ENCODE data around the gene ATP23. TPM values are rescaled to one million over a fixed set of nuclear protein-coding genes. Genes with fewer than 3 reads are reported as not detected.

The ATP23 gene
- total and polyA plus RNA-seq, 12 donors: 2.8 to 11.3 (median 6.8) TPM

DNA sequence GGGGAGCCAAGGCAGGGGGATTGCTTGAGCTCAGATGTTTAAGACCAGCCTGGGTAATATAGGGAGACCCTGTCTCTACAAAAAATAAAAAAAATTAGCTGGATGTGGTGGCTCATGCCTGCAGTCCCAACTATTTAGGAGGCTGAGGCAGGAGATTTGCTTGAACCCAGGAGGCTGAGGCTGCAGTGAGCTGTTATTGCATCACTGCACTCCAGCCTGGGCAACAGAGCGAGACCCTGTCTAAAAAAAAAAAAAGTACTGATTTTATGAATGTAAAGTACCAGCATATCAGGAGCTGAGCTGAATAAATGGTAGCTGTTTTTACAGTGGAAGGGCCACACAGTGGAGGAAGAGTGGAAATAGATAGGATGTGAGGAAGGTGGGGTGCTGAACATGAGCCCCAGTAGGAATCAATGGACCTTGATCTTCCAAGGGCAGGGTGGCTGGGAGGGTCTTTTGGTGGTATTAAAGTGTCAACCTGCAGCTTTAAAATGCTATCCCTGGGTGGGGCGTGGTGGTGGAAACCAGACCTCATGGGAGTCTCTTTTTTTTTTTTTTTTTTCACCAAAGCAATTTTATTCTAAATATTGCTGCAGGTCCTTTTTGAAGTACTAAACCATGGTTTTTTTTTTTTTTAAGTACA is 2.2 kb downstream of the ATP23 start:
- Histone ChIP-seq H3K27ac (no peak overlapping the region), H3K9me3 (no peaks in the 10 kb centered on the region), H3K4me3 (no peak overlapping the region), H3K4me1 (peaks cover 0 to 30% (median 8%) of the 10 kb centered on the region in 9 donors), H3K27me3 (no peaks in the 10 kb centered on the region), H3K36me3 (peaks cover 0 to 9% (median 0%) of the 10 kb centered on the region in 9 donors)
- 87 to 98% methylated on average over 2 of the region's 2 CpGs for WGBS, 2 donors
- TF ChIP-seq, protein P1, sequence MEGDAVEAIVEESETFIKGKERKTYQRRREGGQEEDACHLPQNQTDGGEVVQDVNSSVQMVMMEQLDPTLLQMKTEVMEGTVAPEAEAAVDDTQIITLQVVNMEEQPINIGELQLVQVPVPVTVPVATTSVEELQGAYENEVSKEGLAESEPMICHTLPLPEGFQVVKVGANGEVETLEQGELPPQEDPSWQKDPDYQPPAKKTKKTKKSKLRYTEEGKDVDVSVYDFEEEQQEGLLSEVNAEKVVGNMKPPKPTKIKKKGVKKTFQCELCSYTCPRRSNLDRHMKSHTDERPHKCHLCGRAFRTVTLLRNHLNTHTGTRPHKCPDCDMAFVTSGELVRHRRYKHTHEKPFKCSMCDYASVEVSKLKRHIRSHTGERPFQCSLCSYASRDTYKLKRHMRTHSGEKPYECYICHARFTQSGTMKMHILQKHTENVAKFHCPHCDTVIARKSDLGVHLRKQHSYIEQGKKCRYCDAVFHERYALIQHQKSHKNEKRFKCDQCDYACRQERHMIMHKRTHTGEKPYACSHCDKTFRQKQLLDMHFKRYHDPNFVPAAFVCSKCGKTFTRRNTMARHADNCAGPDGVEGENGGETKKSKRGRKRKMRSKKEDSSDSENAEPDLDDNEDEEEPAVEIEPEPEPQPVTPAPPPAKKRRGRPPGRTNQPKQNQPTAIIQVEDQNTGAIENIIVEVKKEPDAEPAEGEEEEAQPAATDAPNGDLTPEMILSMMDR (IDR thresholded peaks at IDR 0.05): no peak
- ATAC-seq: no peak
- no peak for DNase-seq
- intact Hi-C loops (cut with DNase I): no loop called here

DNA sequence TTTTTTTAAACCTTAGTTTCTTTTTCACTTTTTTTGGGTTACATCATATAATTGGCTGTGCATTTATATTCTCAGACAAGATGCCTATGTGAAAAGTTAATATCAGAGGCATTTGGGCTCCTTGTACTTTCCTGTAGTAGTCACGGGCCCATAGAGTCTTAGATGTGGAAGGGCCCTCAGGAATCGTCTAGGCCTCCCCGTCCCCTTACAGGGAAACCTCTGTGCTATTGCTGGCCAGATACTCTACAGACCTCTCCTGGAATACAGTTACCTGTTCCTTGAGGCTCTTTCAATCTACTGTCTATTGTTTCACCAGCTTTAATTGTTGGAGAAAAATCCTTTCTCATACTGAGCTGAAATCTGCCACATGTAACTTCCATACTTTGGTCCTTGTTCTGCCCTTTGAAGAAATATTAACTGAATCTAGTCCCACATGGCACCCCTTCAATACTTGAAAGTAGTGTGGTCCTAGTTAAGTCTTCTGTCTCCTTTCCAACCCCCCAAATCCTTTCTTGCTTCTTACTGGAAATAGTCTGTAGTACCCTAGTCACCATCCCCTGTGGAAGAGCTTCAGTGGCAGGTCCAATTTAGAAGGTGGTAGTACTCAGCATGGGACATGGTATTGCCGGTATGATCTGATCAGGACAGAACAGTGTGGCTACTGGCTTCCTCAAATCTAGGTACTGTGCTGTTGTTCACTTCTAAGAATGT is 3.1 kb downstream of the ATP23 start:
- H3K4me1 ChIP-seq: peaks cover 0 to 30% (median 8%) of the 10 kb centered on the region in 9 donors
- no peak for DNase-seq
- peaks cover 0 to 12% (median 0%) of the 10 kb centered on the region in 9 donors for H3K36me3 ChIP-seq
- TF ChIP-seq, protein P1 (IDR thresholded peaks at IDR 0.05): no peak
- H3K27ac ChIP-seq: no peak overlapping the region
- no peak overlapping the region for H3K4me3 ChIP-seq
- intact Hi-C loops (cut with DNase I): no loop called here
- no peak for ATAC-seq
- 92 to 95% methylated on average over 4 of the region's 4 CpGs for WGBS, 2 donors
- no peaks in the 10 kb centered on the region for H3K27me3 ChIP-seq
- no peaks in the 10 kb centered on the region for H3K9me3 ChIP-seq

DNA sequence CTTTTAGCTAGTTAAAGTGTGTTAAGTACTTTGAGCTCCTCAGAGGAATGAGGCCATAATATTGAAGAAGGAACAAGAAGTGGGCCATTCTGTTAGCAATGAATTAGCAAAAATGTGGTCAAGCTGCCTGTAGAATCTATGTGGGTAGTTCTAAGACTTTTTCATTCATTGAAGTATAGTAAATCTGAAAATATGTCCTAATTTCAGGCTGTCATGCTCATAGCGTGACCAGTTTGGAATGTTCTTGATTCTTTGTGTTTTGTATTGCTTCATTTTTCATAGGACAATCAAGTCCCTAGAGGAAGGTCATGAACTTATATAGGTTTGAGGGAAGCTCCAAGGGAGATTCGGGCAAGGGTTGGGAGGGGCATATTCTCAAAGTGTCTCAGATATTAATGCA is 11.4 kb downstream of the ATP23 start:
- Histone ChIP-seq H3K9me3 (no peaks in the 10 kb centered on the region), H3K4me3 (no peak overlapping the region), H3K27me3 (no peaks in the 10 kb centered on the region), H3K27ac (no peak overlapping the region), H3K36me3 (peaks cover 0 to 68% (median 5%) of the 10 kb centered on the region in 9 donors), H3K4me1 (no peaks in the 10 kb centered on the region)
- intact Hi-C loops (cut with DNase I): no loop called here
- 94% methylated on average over 2 of the region's 2 CpGs for WGBS, 2 donors
- DNase-seq (no peak), ATAC-seq (no peak)
- TF ChIP-seq, protein P1 (IDR thresholded peaks at IDR 0.05): no peak

DNA sequence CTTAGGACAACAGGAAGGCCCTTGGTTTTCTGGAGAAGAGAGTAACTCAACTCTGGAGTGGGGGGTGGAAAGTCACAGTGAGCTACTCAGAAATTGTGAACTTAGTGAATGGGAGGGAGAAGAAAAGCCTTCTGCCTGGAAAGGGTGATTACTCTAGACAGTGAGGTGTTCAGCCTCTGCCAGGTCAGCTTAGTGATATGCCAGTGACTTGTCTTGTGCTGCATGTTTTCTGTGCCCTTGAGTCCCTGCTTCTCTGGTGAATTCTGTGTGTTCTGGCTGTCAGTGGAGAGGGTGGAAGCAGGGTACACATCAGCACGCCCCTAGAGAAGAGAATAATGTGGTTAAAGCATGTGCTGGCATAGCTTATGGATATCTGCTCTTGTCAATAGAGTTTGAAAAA is 13.4 kb downstream of the ATP23 start:
- Histone ChIP-seq H3K27me3 (no peaks in the 10 kb centered on the region), H3K36me3 (peaks cover 0 to 72% (median 5%) of the 10 kb centered on the region in 9 donors), H3K27ac (no peak overlapping the region), H3K4me1 (no peaks in the 10 kb centered on the region), H3K9me3 (peaks cover 0 to 7% (median 0%) of the 10 kb centered on the region in 11 donors), H3K4me3 (no peak overlapping the region)
- ATAC-seq: no peak
- DNase-seq: no peak
- intact Hi-C loops (cut with DNase I): no loop called here
- TF ChIP-seq, protein P1 (IDR thresholded peaks at IDR 0.05): no peak
- WGBS, 2 donors: 95 to 100% methylated on average over 1 of the region's 1 CpG
